Measurements from ENCODE around the gene FSD2.
A peak's percentile ranks its signal among the peaks of the same experiment; 100 is the strongest.
"Not testable (repeated sequence)": the region's sequence is repeated elsewhere in the genome, so short reads cannot be mapped to it uniquely, and the experiment has no call there.

FSD2 gene

GRCh38 chr15:82714016-82714415, 91.9 kb downstream of the FSD2 start:
- DNase-seq: no peak

DNA sequence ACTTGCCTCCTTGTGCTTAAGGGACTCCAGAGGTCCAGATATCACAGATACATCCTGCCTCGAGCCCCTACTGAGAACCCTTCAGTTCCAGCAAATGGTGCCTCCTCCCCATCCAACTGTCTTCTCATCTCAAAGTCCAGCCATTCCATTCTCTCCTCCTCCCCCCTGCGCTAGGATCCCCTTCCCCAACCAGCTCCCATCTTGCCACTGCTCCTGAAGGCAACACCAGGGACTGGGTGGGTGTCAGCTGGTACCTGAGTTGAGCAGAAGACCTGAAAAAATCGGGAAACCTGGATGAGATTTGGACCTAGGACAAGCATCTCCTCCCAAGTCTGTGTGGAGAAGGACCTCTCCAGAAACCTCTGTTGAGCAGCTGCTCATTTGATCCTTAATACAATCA, 93.8 kb downstream of the FSD2 start:
- no peak for DNase-seq

DNA sequence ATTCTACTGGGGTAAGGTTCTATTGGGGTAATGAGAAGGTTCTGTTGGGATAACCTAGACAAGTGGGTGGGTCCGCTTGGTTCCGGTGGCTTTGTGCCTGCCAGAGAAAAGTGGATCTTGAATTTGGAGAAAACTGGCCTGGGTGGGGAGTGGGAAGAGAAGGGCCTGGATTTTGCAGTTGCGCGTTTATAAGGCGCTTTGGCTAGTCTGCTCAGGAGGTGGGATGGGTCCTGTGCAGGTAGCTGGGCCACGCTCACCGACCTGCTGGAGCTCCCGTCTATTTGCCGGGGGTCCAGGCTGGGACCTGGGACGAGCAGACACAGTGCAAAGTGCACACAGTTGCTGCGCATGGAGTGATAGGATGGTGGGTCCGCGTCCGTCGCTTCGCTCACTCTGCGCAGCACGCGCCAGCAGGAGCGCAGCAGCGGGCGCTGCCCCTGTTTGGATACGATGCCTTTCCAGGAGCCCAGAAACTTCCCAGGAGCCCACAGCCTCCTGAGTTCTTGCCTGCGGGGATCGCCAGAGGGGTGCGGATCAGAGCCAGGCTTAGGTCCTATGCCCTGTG, 94.9 kb downstream of the FSD2 start:
- no peak for DNase-seq

DNA sequence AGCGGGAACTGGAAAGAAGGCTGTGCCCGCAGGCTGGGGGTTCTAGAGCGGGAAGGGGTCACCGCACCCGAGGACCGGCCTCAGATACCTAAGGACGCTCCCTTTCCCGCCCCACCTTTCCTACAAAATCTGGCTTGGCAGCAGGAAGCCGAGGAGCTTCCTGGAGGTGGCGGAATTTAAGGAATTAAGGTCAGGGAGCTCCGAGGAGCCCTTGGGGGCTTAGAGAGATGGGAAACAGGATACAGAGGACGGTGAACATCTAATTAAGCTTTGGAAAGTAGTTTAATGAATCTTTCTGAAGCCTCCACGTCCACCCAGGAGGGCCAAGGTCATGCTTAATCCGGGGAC, 95.7 kb downstream of the FSD2 start:
- DNase-seq: no peak

DNA sequence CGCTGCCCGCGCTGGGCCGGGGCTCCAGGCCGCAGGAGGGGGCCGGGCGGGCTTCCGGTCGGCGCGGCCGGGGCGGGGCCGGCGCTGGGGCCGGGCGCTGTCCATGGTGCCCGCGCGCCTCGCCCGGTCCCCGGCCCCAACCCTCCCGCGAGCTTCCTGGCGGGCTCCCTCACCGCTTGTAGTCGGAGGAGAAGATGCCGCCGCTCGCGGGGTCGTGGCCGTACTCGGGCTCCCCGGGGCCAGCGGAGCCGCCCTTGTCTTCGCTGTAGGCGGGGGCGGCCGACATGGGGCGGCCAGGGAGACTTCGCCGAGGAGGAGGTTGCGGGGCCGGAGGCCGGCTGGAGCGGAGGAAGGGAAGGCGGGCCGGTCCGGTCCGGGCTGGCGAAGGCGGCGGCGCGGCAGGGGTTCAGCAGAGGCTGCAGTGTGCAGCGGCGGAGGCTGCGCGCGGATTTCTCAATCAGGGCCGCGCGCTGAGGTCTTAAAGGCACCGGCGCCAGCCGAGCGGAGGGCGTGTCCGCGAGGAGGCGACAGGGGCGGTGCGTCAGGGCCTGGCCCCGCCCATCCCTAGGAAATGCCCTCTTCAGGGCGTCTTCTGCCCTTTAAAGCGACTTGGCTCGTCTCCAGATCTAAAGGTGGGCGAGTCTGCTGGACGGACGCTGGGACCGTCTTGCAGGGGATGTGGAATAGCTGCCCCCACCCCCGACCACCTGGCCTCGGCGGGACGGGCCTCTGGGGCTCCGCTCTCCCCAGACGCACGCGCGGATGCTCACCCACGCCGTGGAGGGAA, 96.3 kb downstream of the FSD2 start, which contains the start of gene AP3B2:
Gene AP3B2, minus strand, starts transcription at position 455 of the 787 bp plus-strand sequence. Its CDS starts 169 bp downstream, at position 286.
- peak; percentile 64 for DNase-seq

DNA sequence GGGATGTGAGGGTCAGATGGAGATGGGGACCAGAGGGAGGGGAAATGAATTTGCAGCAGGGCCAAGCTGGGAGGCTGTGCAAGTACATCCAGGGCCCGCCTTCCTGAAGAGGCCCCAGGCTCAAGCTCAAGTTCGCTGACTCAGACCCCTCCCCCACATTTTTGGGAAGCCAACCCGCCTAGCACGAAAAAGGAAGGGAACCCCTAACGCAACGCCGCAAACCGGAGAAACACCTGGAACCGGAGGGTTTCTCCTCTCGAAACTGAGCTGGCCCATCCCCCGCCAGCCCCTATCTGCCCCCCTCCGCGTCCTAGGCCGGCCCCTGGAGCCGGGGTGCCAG, 96.8 kb downstream of the FSD2 start:
- DNase-seq: no peak

- not testable (repeated sequence) for DNase-seq
Observed at GRCh38 chr15:82705856-82706255, 100.0 kb downstream of the FSD2 start.
